HG03097 (cell line): ENCODE data around the gene CH25H.

Source experiments
- ATAC-seq: cut with Tn5 transposase; IDR thresholded peaks from one replicate; pipeline ENCODE4 v1.9.1; 2021; ENCODE audit not compliant: unreplicated experiment, low FRiP score

The CH25H gene

DNA sequence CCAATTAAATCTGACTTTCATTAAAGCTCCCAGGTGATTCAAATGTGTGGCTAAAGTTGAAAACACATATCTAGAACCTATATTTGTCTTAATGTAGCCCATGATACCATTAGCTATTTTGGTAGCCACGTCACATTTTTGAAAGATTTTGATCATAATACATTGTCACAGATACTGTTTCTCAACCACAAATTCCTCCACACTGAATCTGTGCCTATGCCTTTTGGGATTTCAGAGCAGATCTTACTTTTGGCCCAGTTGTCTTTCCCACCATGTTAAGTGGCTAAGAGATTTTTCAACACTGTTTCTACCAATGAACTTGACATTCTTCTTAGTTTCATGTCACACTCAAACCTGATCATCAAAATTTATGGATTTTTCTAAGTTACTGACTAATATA lies 47.4 kb downstream of the CH25H start:
- ATAC-seq = no peak

DNA sequence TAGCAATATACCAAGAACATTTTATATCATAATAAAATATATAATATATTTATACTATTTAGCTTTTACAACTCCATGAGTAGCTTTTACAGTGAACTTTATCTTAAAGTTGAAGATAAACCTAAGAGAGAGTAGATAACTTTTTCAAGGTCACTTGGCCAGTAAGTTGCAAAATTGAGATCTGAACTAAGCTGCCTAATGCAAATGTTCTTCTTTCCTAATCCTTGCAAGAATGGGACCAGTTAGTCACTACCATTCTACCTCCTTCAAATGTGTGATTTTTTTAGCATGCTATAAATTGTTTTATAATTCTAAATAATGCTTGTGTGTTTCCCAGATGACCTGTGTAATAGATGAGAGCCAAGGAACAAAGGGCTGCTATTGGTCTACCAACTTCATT lies 47.8 kb downstream of the CH25H start:
- no peak for ATAC-seq

DNA sequence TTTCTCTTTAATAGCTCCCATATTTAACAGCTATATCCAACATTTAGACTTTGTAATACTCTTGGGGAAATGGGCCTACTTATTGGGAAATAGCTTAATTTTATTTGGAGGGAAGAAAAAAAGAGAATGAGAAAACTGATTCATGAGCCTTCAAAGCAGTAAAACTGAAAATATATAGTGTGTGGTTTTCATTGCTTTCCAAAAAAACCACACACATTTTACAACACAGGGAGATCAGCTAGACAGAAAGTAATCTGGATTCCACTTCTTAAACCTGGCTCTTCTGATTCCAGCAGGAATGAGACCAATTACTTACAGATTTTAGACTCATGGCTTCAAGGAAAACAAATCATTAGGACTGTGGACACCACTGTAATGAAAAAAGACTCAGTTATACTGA lies 48.7 kb downstream of the CH25H start:
- no peak for ATAC-seq

DNA sequence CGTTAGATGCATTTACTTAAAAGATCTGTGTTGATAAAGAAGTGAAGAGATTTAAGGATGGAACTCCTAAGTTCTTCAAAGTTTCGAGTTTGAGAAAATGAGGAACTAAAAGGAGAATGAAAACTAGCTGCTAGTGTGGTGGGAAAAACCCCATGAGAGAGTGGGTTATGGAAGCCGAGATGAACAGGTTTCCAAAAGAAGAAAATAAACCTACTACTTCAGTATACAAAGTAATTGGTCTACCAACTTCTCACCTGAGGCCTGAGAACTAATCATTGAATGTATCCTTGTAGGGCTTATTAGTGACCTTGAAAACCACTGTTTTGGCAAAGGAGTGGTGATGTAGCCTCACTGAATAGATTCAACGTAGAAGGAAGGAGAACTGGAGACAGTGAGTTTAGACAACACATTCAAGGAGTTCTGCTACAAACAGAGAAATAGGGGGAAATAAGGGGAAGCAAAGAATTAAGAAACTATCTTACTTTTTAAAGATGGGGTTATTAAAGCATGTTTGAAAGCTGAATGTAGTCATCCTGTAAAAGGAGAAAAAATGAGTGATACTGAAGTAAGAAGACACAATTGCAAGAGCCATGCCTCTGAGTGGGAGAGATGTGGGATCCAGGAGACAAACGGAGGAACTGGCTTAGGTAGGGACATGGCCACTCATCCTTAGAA lies 50.8 kb downstream of the CH25H start:
- no peak for ATAC-seq
